Activated effector memory CD4-positive, alpha-beta T cell treated with anti-CD3 and anti-CD28 coated beads, Interleukin-2, amount 50 U/mL, for 16 hours (primary cell): Measurements from ENCODE around the gene PTPRN2.

Experiments used
- DNase-seq: peaks from one replicate; pipeline ENCODE4 v3.0.0-alpha.2; 2020

Gene PTPRN2

GRCh38 chr7:157772486-157773130, 815.0 kb downstream of the PTPRN2 start:
- no peak for DNase-seq

- DNase-seq = no peak
Observed at GRCh38 chr7:157771689-157772088, 815.9 kb downstream of the PTPRN2 start.

- no peak for DNase-seq
Observed at GRCh38 chr7:157770716-157771320, 816.8 kb downstream of the PTPRN2 start.

- no peak for DNase-seq
Observed at GRCh38 chr7:157769526-157770215, 818.0 kb downstream of the PTPRN2 start.

- no peak for DNase-seq
Observed at GRCh38 chr7:157769086-157769485, 818.5 kb downstream of the PTPRN2 start.

- DNase-seq = no peak
Observed at GRCh38 chr7:157768198-157768597, 819.4 kb downstream of the PTPRN2 start.

GRCh38 chr7:157767506-157768197, 820.0 kb downstream of the PTPRN2 start:
- DNase-seq = no peak

- no peak for DNase-seq
Observed at GRCh38 chr7:157766098-157766497, 821.5 kb downstream of the PTPRN2 start.

- no peak for DNase-seq
Observed at GRCh38 chr7:157764946-157765537, 822.6 kb downstream of the PTPRN2 start.

- no peak for DNase-seq
Observed at GRCh38 chr7:157764193-157764592, 823.4 kb downstream of the PTPRN2 start.

- no peak for DNase-seq
Observed at GRCh38 chr7:157763279-157764000, 824.2 kb downstream of the PTPRN2 start.

GRCh38 chr7:157762824-157763223, 824.8 kb downstream of the PTPRN2 start:
- DNase-seq = no peak

- no peak for DNase-seq
Observed at GRCh38 chr7:157760004-157760730, 827.5 kb downstream of the PTPRN2 start.

GRCh38 chr7:157759246-157759805, 828.3 kb downstream of the PTPRN2 start:
- DNase-seq = no peak

GRCh38 chr7:157758468-157759245, 829.0 kb downstream of the PTPRN2 start:
- no peak for DNase-seq

GRCh38 chr7:157757776-157758467, 829.7 kb downstream of the PTPRN2 start:
- no peak for DNase-seq

- no peak for DNase-seq
Observed at GRCh38 chr7:157757211-157757610, 830.4 kb downstream of the PTPRN2 start.

- DNase-seq = no peak
Observed at GRCh38 chr7:157755741-157756140, 831.9 kb downstream of the PTPRN2 start.

- DNase-seq = no peak
Observed at GRCh38 chr7:157754416-157754790, 833.2 kb downstream of the PTPRN2 start.
